Esophagus muscularis mucosa (tissue), 4 donors: ENCODE results near the gene CYP19A1. TPM values are rescaled to one million over a fixed set of nuclear protein-coding genes. Genes with fewer than 3 reads are reported as not detected.

Experiments used
- DNase-seq: peaks from one replicate; pipeline ENCODE4 v3.0.0-alpha.2; 2017; ENCODE audit errors: extremely low spot score
- H3K27ac ChIP-seq, 4 donors: fragments of 200-600 bp; sonication (generic); replicated peaks in 1 of 4; 1 replicate in 3 of 4; 2 replicates in 1 of 4; pipeline ENCODE4 v1.5.1; 2016 to 2019; ENCODE audit warnings: mild to moderate bottlenecking in 1 of 4
- H3K27me3 ChIP-seq, 4 donors: fragments of 200-600 bp; sonication (generic); one replicate each; pipeline versions ENCODE4 v1.5.1 to v1.6.0; 2016 to 2019
- H3K36me3 ChIP-seq, 4 donors: fragments of 200-600 bp; sonication (generic); one replicate each; pipeline ENCODE4 v1.5.1; 2016 to 2019
- H3K4me1 ChIP-seq, 4 donors: fragments of 200-600 bp; sonication (generic); one replicate each; pipeline ENCODE4 v1.5.1; 2016 to 2019
- H3K4me3 ChIP-seq, 4 donors: fragments of 200-600 bp; sonication (generic); 1 replicate in 2 of 4; 2 replicates in 2 of 4; pipeline ENCODE4 v1.5.1; 2016 to 2019; ENCODE audit warnings: mild to moderate bottlenecking in 4 of 4, moderate library complexity in 1 of 4
- H3K9me3 ChIP-seq, 4 donors: fragments of 200-600 bp; sonication (generic); 1 replicate in 3 of 4; 2 replicates in 1 of 4; pipeline ENCODE4 v1.5.1; 2016 to 2019
- EP300 ChIP-seq: sonication (generic); formaldehyde crosslinking; IDR thresholded peaks from one replicate; pipeline ENCODE4 v1.6.1; 2017; ENCODE audit warnings: antibody characterized with exemption
- POLR2A ChIP-seq: fragments of 450-650 bp; IDR thresholded peaks from one replicate; pipeline ENCODE4 v1.6.1; 2017; ENCODE audit warnings: antibody characterized with exemption, moderate library complexity, mild to moderate bottlenecking, low read depth
- POLR2AphosphoS5 ChIP-seq, 2 donors: sonication (generic); formaldehyde crosslinking; IDR thresholded peaks; one replicate each; pipeline ENCODE4 v1.6.1; 2017; ENCODE audit warnings: antibody characterized with exemption in 2 of 2
- WGBS: methylation state at CpG from one replicate; pipeline ENCODE4 v1.1.5; 2018; 5-methylcytosine and 5-hydroxymethylcytosine counted together
- intact Hi-C: fragments of 100-400 bp; cut with DNase I; formaldehyde crosslinking; loops from one replicate; pipeline ENCODE4 v1.15.1; 2023
- total RNA-seq, 4 donors: library from RNA; depleted of rRNA; stranded (reverse); fragments of >200 nt; gene quantifications; one replicate each; pipeline versions ENCODE4 v1.1.0 to v1.2.1, GENCODE V29; 2016
- TF ChIP-seq, protein P1 (sequence below), 3 experiments: fragments of 200-600 bp in 2 of 3; fragments of 450-650 bp in 1 of 3; sonication (generic) in 2 of 3; IDR thresholded peaks; one replicate each; pipeline ENCODE4 v1.5.1; 2017 to 2019; ENCODE audit warnings: antibody characterized with exemption in 3 of 3, mild to moderate bottlenecking in 2 of 3, moderate library complexity in 1 of 3

CYP19A1 gene
- total RNA-seq, 4 donors from 2014 or later: 1.5 to 3.5 (median 2.1) TPM; not detected in 1

DNA sequence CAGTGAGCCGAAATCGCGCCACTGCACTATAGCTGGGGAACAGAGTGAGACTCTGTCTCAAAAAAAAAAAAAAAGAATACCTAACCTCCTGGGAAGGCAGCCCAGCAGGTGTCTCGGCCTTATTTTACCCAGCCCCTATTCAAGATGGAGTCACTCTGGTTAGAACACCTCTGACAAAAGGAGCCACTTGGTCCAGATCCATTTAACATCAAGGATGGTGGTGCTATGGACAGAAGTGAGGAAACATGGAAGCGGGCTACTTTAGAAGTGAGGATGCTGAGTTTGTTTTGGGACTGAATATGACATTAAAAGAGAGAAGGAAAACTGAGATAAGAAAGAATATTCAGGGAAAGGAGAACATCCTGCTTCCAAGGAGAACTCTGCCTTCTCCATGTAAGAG is 17.8 kb upstream of the CYP19A1 start:
- intact Hi-C loops: no loop called here
- WGBS: 94% methylated on average over 5 of the region's 5 CpGs
- DNase-seq: no peak

DNA sequence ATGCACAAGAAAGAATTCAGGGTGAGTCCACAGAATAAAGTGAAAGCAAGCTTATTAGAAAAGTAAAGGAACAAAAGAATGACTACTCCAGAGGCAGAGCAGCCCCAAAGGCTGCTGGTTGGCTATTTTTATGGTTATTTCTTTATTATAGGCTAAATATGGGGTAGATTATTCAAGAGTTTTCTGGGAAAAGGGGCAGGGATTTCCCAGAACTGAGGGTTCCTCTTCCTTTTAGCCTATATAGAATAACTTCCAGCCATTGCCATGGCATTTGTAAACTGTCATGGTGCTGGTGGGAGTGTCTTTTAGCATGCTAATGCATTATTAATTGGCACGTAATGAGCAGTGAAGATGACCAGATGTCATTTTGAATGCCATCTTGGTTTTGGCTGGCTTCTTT is 16.7 kb upstream of the CYP19A1 start:
- Histone ChIP-seq H3K4me1 (peaks cover under 1 to 3% (median 2%) of the 10 kb centered on the region in 4 donors), H3K27me3 (no peaks in the 10 kb centered on the region), H3K9me3 (no peaks in the 10 kb centered on the region), H3K4me3 (no peak overlapping the region), H3K27ac (no peak overlapping the region), H3K36me3 (no peaks in the 10 kb centered on the region)
- intact Hi-C loops: no loop called here
- no peak for DNase-seq
- WGBS: 89% methylated on average over 1 of the region's 1 CpG
- TF ChIP-seq EP300: no peak
- no peak for TF ChIP-seq POLR2A
- TF ChIP-seq POLR2AphosphoS5 (IDR thresholded peaks at IDR 0.05): no peak
- TF ChIP-seq, protein P1, sequence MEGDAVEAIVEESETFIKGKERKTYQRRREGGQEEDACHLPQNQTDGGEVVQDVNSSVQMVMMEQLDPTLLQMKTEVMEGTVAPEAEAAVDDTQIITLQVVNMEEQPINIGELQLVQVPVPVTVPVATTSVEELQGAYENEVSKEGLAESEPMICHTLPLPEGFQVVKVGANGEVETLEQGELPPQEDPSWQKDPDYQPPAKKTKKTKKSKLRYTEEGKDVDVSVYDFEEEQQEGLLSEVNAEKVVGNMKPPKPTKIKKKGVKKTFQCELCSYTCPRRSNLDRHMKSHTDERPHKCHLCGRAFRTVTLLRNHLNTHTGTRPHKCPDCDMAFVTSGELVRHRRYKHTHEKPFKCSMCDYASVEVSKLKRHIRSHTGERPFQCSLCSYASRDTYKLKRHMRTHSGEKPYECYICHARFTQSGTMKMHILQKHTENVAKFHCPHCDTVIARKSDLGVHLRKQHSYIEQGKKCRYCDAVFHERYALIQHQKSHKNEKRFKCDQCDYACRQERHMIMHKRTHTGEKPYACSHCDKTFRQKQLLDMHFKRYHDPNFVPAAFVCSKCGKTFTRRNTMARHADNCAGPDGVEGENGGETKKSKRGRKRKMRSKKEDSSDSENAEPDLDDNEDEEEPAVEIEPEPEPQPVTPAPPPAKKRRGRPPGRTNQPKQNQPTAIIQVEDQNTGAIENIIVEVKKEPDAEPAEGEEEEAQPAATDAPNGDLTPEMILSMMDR (IDR thresholded peaks at IDR 0.05): no peak

More for the DNA sequence above, 17.8 kb upstream of the CYP19A1 start:
- H3K27me3 ChIP-seq: no peaks in the 10 kb centered on the region
- H3K4me1 ChIP-seq: no peaks in the 10 kb centered on the region
- H3K4me3 ChIP-seq: no peak overlapping the region
- no peak for TF ChIP-seq POLR2A
- no peak for TF ChIP-seq EP300
- TF ChIP-seq, protein P1 (IDR thresholded peaks at IDR 0.05): no peak
- TF ChIP-seq POLR2AphosphoS5 (IDR thresholded peaks at IDR 0.05): no peak
- no peaks in the 10 kb centered on the region for H3K36me3 ChIP-seq
- H3K27ac ChIP-seq: no peak overlapping the region
- H3K9me3 ChIP-seq: no peaks in the 10 kb centered on the region

DNA sequence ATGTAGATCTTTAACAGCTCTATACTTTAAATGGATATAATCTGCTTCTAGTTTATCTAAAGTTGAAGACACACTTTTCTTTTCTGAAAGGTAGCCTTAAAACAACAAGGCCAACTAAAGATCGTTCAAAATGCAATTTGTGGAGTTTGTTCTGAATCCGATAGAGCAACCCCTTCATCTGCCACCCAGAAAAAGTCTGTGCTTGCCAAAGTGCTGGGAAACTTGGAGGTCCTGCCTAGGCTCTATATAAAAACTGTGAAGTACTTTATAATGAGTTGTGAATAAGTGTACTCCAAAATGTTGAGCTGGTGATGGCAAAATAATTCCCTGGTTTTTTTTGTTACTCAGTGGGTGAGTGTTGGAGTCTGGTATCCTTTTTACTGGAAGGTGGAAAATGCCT is 15.6 kb upstream of the CYP19A1 start:
- no peak for TF ChIP-seq POLR2AphosphoS5 (IDR thresholded peaks at IDR 0.05)
- peaks cover 12 to 14% (median 13%) of the 10 kb centered on the region in 4 donors for H3K4me1 ChIP-seq
- 56% methylated on average over 2 of the region's 2 CpGs for WGBS
- intact Hi-C loops: no loop called here
- no peak for DNase-seq
- H3K27me3 ChIP-seq: no peaks in the 10 kb centered on the region
- H3K27ac ChIP-seq: no peak overlapping the region
- no peaks in the 10 kb centered on the region for H3K9me3 ChIP-seq
- no peaks in the 10 kb centered on the region for H3K36me3 ChIP-seq
- H3K4me3 ChIP-seq: no peak overlapping the region

DNA sequence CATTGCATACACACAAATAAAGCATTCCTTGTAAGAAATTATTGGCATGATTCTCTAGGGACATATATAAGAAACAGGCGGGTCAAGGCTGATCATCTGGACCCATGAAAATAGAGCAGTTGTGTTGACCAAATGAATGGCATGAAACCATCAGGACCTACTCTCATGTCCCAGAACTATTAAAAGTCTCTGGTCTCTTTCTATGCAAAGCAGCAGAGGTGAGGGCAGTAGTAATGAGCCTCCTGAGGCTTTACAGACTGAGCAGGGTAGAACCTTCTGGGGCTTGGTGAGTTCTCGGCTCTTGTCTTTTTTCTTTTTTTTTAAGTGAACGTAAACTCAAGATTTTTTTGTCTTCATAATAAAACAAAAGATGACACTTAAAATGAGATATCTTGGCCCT is 12.3 kb upstream of the CYP19A1 start:
- H3K4me3 ChIP-seq: no peak overlapping the region
- no peak for DNase-seq
- WGBS: 97% methylated on average over 3 of the region's 3 CpGs
- intact Hi-C loops: no loop called here
- peaks cover 15 to 24% (median 17%) of the 10 kb centered on the region in 4 donors for H3K4me1 ChIP-seq
- H3K27ac ChIP-seq: no peak overlapping the region
- TF ChIP-seq EP300 (no peak), POLR2AphosphoS5 (IDR thresholded peaks at IDR 0.05) (no peak), POLR2A (no peak)
- TF ChIP-seq, protein P1 (IDR thresholded peaks at IDR 0.05): no peak
- H3K9me3 ChIP-seq: no peaks in the 10 kb centered on the region
- no peaks in the 10 kb centered on the region for H3K36me3 ChIP-seq
- H3K27me3 ChIP-seq: no peaks in the 10 kb centered on the region

DNA sequence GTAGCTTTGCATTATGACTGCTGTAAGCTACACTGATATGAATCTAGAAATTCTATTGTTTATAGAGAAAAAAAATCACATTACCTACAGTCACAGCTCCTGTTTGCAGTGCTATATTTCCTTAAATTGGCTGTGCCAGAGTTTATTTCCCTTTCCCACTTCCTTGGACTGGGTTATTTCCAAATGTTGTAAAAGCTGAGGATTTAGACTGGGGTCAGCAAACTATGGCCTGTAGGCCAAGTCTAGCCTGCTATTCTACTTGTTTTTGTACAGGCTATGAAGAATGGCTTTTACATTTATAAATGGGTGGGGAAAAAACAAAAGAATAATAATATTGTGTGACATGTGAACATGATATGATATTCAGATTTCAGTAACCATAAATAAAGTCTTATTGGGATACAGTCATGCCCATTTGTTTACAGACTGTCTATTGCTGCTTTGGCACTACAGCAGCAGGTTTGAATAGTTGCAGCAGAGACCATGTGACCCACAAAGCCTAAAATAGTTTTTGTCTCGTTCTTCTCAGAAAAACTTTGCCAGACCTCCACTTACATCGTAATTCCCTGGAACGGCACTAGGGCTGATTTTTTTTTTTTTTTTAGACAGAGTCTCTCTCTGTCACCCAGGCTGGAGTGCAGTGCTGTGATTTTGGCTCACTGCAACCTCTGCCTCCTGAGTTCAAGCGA is 10.9 kb upstream of the CYP19A1 start:
- no peak for DNase-seq
- Histone ChIP-seq H3K27ac (peak overlapping the region in 3 of 4 donors; percentile 11 to 48 (median 34)), H3K4me3 (no peak overlapping the region), H3K4me1 (peaks cover 15 to 24% (median 17%) of the 10 kb centered on the region in 4 donors), H3K27me3 (no peaks in the 10 kb centered on the region), H3K36me3 (no peaks in the 10 kb centered on the region), H3K9me3 (no peaks in the 10 kb centered on the region)
- WGBS: 35% methylated on average over 4 of the region's 4 CpGs
- intact Hi-C loops: no loop called here
- no peak for TF ChIP-seq POLR2A
- TF ChIP-seq, protein P1 (IDR thresholded peaks at IDR 0.05): peak in 1 of 3 experiments; percentile 18
- TF ChIP-seq POLR2AphosphoS5 (IDR thresholded peaks at IDR 0.05): peak in 1 of 2 donors; percentile 29
- no peak for TF ChIP-seq EP300
